GM19023 (cell line): ENCODE measurements around the gene CELA2A.

Experiments
- ATAC-seq: cut with Tn5 transposase; IDR thresholded peaks from one replicate; pipeline ENCODE4 v1.9.1; 2021; ENCODE audit warnings: mild to moderate bottlenecking, moderate library complexity; ENCODE audit not compliant: unreplicated experiment

Gene CELA2A

DNA sequence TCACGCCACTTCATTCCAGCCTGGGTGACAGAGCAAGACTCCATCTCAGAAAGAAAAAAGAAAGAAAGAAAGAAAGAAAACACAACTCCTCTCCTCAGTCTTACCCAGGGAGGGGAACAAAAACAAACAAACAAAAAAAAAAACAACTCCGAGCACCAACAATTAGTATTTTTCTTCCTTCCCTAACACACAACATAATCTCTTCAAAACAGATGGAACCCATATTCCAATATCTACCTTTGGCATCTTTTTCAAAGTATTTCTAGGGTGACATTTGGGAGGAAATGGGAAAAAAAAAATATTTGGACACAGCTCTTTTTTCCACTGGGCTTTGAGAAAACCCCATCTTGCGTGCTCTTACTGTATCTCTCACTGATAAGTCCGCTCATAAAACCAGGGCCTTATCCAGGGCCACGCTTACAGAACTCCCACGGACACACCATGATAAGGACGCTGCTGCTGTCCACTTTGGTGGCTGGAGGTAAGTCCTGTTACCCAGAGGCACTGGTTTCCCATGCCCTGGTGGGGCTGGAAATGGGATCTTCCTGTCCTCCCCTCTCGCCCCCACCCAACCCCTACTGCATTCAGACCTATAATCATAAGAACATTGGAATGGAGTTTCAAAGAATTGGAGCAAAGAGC is at the start of gene CELA2A:
Gene CELA2A (plus strand): TSS at position 420 of the 642 bp plus-strand sequence. CDS start 22 bp downstream, at position 442.
- no peak for ATAC-seq

DNA sequence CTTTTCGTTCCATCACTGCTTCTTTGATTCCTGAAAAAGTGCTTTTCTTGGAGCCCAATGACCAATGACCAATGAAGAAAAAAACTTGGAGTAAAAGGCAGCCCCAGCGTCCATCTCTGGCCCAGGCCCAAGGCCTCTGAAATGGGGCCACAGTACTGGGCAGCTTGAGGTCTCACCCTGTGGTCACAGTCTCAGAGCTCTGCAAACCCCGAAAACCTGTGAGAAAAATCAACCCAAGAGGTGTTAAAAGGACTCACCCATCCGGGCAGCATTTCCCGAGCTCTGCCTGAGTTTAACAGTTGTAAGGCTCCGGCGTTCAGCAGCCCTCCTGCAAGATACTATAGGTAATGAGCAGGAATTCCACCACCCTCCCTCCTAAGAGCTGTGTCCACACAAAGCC is 49.0 kb upstream of the CELA2A start:
- ATAC-seq: no peak

DNA sequence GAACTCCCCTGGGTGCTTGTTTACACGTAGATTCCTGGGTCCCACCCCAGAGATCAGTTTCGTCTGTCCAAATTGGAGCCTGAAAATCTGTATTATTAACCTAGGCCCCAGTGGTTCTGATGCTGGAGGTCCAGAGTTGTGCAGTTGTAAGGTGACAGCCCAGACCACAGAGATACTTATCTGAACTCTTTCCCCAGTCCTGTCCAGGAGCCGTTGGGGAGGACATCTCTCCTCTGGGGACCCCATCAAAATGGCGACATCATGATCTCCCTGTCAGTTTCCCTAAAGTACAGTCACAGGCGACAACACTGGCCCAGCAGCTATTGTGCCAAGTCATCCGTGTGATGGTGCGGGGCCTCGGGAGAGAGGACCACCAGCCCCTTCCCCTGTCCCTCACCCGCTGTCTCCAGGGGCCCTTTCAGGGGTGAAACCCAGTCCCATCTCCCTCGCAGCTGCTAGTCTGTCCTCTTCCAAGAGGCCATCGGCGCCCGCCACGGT is 47.6 kb upstream of the CELA2A start:
- ATAC-seq: no peak

DNA sequence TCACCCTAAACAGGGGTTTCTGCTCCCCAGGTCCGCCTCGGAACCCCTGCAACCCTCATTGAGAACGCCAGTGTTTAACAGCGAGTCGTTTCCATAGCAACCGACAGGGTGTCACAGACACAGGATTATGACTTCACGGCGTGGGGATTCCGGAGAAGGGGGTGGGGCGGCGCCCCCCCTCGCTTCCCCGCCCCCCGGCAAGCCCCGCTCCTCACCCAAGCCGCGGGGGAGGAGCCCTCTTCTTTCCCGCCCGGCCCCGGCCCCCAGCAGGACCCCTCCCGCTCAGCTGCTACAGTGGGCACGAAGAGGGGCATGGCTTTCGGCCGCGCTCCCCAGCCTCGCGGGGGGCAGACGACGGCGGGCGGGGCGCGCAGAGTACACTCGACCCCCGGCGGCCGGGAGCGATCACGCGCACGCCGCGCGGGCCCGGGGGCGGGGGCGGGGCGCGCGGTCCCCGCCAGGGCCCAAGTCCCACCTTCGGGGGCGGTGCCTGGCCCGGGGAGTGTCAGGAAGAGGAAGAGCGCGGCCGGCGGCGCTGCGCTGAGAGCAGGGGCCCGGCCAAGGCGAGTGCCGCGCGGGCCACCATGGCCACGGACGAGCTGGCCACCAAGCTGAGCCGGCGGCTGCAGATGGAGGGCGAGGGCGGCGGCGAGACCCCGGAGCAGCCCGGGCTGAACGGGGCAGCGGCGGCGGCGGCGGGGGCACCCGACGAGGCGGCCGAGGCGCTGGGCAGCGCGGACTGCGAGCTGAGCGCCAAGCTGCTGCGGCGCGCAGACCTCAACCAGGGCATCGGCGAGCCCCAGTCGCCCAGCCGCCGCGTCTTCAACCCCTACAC is 46.9 kb upstream of the CELA2A start, which contains the start of gene EFHD2:
Gene EFHD2 (plus strand): TSS at position 501 of the 835 bp plus-strand sequence. CDS start 84 bp downstream, at position 585.
- peak; percentile 79 for ATAC-seq

DNA sequence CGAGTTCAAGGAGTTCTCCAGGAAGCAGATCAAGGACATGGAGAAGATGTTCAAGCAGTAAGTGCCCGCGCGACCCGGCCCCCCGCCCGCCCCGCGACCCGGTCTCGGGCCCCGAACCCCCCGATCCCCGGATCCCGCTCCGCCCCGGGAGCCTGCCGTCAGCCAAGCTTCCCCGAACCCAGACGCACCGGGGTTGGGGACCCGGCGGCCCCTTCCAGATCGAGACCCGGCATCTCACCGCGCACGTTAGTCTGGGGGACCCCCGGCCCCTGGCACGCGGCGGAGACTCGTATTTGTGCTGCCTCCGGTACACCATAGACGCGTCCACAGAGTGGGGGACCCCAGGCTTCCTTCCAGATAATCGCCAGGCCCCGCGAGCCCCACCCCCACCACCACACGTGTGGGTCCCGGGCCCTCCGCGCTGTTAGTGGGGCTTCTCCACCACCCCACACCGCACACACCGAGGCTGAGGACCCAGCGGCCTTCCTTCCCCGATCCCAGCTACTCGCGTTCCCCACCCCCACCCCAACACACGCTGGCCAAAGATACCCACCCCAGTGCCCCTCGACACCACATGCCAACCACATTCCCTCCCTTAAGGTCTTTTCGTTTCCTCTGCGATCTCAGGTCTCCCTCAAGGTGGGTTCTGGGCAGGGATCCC is 46.2 kb upstream of the CELA2A start:
- ATAC-seq: no peak

DNA sequence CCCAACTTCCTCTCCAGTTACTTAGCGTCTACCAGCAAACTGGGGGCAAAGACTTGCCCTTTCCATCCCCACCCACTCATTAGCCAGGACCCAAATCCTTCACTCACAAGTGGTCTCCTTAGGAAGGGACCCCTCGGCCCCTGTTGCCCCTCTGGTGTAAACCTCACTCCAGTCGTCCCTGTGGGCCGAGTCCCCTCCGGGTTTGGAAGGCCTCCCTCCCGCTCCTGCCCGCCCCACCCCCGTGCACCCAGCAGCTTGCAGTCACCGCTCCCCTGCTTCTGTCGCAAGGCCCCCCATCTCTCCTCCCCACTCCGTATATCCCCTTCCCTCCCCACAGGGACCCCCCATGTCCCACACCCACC is 45.7 kb upstream of the CELA2A start:
- no peak for ATAC-seq

DNA sequence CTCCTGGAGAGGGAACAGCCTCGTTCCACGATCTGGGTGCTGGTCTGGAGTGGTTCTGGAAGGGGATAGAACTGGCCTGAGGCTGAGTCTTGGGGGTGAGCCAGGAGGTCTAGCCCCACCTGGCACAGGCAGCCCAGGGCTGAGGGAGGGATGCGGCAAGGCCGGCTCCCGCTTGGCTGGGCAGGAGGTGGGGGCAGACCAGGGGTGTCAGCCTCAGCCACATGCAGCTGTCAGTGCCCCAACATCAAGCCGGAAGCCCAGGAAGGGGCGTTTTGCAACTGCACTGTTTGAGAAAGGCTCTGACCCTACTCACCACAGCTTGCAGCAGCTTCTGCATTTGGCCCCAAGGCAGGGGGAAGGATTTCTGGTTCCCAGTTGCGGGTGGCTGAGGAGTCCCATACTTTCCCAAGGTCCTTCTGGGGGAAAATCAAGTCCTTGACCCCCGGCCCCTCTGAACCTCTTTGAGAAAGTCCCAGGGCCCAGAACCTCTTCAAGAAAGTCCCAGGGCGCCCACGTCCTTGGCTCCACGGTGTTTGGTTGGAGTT is 44.9 kb upstream of the CELA2A start:
- peak; percentile 37 for ATAC-seq

DNA sequence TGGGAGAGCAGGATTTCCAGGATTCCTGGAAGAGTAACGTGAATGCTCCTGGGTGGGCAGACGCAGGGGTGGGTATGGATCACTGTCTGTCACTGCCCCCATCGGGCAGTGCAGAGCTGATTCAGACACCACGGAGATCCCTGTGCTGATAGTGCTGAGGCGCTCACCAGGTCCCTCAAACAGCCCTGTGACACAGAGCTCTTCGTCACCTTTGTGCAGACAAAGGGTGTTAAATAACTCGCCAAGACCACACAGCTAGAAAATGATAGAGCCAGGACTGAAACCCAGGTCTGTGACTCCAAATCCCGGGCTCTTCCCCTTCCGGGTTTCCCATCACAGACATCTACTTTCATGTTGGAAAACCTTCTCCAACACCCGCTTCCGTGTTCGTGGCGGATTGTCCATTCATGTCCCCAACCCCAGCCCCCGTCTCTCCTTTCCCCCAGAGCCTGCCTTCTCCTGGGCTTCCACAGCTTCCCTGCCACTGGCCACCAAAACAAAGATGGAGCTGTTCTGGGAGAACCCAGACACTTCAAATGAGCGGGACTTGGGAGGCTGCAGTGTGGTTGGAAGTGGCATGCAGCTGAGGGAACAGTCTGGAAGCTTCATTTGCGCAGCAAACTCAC is 44.2 kb upstream of the CELA2A start:
- no peak for ATAC-seq

DNA sequence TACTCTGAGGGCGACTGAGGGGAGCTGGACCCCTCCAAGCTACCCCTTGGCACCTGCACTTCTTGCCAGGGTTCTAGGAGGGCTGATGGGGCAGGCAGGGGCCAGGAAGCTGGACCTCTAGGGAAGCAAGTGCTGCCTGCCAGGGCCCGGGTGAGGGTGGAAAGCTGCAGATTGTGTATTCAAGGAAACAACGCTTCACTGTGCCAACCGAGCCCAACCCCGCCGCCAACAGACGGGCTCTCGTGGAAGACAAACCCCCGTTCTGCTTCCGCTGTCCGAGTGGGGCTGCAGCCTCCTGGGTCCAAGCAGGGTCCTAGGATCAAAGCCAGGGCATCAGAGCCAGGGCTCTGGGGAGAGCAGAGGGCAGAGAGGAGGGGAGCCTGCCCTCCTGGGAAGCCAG is 43.7 kb upstream of the CELA2A start:
- ATAC-seq: no peak

DNA sequence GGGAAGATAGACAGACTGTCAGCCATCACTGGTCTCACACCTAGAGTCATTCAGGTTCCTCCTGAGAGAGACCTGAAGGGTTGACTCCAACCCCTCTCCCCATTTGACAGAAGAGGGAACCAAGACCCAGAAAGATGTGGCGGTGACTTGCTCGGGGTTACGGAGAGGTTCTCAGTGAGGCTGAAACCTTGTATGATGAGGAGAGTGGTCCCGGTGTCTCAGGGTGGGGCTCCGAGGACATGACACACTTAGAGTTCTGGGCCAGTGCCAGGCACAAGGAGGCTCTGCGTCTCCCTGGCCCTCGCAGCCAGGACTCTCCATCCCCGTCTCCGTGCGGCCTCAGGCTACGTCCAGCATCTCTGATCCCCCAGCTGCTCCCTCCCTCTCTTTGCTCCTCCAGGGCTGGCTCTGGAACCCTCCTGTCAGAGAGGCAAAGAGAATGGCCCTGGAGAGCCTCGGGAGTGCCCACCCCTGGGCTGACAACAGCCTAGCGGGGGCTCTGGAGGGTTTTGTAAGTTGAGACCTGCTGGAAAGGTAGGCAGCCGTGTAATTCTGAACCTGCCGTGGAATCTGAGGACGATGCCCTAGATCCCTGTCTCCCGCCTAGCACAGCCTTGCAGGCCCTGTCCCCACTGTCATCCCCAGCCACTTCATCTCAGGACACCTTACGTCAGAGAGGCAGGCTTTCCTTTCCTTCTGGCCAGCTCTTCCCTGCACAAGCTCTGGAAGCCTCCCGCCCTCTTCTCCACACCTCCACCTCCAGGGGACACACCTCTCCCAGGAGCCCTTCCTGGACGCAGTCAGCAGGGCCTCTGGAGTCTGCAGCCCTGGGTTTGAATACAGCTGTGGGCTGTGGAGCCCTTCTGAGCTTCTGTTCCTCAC is 42.7 kb upstream of the CELA2A start:
- ATAC-seq: no peak

DNA sequence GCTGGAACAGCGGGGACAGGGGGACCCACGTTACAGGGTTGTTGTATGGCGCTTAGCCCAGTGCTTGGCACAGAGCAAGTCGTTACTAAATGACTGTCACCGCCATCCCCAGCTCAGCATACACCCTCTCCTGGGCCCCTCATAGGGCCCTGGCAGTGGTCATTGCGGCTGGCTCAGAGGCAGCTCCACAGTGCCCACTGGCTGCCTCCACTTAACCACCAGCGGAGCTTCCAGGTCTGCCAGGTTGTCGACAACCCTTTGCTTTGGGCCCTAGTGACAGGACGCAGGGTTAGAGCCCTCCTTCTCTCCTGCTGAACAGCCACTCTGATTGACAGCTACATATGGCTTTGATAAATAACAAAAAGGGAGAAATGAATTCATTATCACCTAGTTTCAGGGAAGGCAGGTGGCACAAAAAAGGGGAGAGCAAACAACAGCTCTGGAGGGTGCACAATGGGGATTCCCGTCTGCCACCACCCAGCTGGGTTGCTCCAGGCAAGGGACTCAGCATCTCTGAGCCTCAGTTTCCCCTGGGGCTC is 42.0 kb upstream of the CELA2A start:
- ATAC-seq: no peak

DNA sequence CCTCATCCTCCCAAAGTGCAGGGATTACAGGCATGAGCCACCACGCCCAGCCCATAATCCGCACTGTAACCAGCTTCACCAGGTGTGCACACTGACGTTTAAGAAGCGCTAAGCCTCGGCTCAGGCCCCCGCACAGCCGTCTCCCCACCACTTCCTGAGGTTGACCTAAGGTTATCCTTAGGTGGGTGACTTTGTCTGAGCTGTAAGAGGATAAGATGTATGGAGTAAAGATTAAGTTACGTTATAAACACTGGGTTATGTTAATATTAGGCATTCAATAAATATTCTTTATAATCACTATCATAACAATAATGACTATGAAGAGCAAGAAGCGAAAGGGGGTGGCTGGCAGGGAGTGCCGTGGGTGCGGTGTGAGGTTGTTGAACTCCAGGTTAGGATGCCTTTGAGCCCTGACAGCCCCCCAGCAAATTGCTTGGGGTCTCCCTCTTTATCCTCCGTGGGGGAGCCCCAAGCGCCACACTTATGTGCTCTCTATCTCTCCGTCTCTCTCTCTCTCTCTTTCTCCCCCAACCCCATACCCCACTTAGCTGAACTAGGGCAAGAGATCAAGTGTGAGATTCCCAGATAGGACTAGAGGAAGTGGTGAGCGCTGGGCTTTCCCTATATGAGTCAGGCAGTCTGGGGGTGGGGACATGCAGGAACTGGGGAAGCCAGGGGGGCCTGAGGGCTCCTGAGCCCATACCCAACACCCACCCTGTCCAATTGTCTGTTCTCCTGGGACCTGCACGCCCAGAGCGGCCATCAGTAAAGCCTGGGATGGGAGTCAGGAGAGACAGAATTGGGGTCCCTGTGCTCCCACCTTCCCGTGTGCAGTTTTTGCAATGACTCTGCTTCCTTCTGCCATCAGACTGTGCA is 39.2 kb upstream of the CELA2A start:
- no peak for ATAC-seq

DNA sequence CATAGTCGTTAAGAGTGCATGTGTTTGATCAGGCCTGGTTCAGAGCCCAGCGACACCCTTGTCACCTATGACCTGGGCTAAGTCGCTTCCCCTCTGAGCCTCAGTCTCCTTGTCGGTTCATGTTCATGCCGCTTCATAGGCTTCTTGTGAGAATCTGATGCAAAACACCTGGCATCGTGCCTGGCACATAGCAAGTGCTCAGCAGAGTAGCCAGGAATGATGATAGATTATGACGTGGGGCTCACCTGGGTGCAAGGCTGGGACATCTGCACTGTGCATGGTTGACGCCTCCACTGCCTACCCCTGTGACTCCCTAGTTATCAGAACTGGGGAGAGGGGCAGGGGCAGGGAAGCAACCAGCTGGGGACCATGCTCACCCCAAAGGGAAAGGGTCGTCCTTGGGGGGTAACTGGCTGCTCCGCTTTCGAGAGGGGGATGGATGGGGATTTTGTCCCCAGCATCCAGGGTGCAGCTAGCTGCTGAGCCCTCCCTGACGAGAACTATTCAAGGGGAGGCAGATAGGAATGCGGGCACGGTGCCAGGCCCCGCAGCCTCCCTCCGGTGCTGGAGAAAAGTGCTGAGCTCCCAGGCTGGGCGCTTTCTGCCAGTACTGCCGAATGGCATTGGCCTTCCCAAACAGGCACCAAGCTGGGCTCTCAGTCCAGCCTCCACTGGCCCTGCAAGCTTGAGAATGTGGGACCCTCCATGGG is 37.6 kb upstream of the CELA2A start:
- no peak for ATAC-seq

DNA sequence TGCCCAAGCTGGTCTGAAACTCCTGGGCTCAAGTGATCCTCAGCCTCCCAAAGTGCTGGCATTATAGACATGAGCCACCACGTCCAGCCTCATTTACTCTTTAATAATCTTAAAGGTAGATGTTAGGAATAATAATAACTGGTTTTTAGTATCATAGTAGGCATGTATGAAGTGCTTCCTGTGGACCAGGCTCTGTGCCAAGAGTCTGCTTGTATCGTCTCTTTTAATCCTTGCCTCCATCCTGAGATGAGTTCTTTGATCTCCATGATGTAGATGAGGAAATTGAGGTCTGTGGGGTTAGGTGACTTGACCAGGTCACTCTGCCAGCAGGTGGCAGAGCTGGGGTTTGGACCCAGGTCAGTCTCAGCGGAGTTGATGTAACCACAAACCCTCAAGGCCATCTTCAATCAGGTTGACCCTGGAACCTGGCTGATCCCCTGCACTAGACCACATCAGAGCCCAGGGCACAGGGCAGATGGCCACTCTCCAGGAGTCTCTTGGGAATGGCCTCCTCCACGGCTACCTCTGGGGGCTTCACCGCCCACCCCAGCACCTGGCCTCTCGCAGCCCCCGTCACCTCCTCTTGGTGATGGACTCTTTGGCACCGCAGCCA is 35.6 kb upstream of the CELA2A start:
- ATAC-seq: no peak

DNA sequence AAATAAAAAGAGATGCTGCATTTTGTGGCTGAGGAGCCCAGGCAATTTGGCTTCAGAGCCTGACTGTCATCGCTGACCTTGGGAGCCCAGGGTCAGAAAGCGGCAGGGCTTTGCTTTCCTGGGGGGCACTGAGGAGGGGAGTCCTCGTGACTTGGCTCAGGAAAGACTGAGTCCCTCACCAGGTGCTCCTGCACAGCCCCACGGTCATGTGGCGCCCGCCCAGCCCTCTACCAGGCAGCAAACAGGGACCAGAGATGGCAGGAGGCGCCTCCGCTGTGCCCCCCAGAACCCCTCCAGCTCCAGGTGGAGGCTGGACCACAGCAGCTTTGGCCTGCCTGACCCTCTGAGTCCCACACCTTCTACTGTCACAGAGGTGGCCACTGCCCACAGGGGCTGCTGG is 33.7 kb upstream of the CELA2A start:
- no peak for ATAC-seq

DNA sequence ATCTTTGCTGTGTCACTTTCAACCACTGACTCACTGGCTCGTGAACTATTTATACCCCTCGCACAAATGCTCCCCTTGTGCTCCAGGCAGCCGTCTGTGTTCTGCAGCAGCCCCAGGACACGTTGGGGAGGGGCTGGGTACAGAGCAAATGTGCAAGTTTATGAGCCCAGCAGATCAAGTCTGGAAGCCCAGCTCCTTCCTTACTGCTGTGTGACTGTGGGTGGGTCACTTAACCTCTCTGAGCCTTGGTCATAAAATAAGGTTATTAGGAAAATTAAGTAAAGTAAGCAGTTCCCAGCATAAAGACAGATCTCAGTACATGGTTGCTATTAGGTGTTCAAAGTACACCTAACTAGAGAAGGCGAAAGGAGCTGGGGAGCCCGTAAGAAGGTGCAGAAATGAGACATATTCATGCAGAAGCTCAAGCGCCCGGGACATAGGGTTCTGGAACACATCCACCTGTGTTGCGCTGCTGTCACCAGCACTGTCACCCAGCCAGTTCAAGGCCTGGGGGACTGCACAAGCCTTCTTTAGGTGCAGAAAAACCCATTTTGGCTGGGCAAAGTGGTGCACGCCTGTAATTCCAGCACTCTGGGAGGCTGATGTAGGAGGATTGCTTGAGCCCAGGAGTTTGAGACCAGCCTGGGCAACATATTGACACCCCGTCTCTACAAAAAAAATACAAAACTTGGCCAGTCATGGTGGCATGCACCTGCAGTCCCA is 33.0 kb upstream of the CELA2A start:
- ATAC-seq: no peak

DNA sequence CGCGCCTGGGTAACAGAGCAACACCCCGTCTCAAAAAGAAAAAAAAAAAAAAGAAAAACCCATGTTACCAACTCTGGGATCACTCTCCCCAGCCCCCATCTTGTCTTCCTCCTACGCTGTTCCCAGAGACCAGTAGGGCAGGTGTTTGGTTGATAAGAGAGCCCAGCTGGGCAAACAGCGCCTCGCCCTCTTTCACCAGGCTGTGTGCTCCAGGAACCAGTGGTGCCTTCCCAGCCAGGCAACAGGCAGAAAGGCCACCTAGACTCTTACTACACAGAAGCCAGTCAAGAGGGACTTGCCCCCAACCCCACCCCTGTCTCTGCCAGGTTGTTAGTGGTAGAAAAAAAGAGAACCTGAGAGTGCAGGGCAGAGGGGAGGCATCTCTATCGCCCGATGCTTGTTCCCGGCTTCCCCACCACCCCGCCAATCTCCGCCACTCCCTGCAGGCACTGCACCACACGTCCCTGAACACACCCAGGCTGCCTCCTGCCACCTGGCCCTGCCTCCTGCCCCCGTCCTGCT is 32.3 kb upstream of the CELA2A start:
- ATAC-seq: no peak
